Testis (tissue), 5 donors: ENCODE data around the gene IDNK. TPM values are rescaled to one million over a fixed set of nuclear protein-coding genes. Genes with fewer than 3 reads are reported as not detected.

Experiments used
- DNase-seq: peaks from one replicate; pipeline ENCODE4 v3.0.0-alpha.2; 2019
- H3K27ac ChIP-seq, 2 donors: fragments of 200-600 bp; sonication (generic); one replicate each; pipeline ENCODE4 v1.5.1; 2019
- H3K27me3 ChIP-seq: fragments of 200-600 bp; sonication (generic); one replicate; pipeline ENCODE4 v1.5.1; 2019
- H3K36me3 ChIP-seq: fragments of 200-600 bp; sonication (generic); one replicate; pipeline ENCODE4 v1.5.1; 2017; ENCODE audit warnings: low read depth; ENCODE audit errors: missing control alignments
- H3K4me1 ChIP-seq: fragments of 200-600 bp; sonication (generic); one replicate; pipeline ENCODE4 v1.5.1; 2019
- H3K4me3 ChIP-seq, 2 donors: fragments of 200-600 bp; sonication (generic); one replicate each; pipeline ENCODE4 v1.5.1; 2017 to 2019
- H3K9me3 ChIP-seq: fragments of 200-600 bp; sonication (generic); one replicate; pipeline ENCODE4 v1.5.1; 2017
- POLR2A ChIP-seq: fragments of 450-650 bp; IDR thresholded peaks from one replicate; pipeline ENCODE4 v1.6.1; 2017; ENCODE audit warnings: antibody characterized with exemption, mild to moderate bottlenecking, moderate library complexity
- WGBS, 2 donors: methylation state at CpG; one replicate each; pipeline ENCODE4 v1.1.5; 2018; 5-methylcytosine and 5-hydroxymethylcytosine counted together
- intact Hi-C: fragments of 100-400 bp; cut with DNase I; formaldehyde crosslinking; loops from one replicate; pipeline ENCODE4 v1.15.1; 2023; ENCODE audit warnings: low total_unique reads
- long read RNA-seq, 2 donors: transcript quantifications; one replicate each; lab custom pipeline, GENCODE V29; 2026
- polyA plus RNA-seq: library from polyadenylated mRNA; stranded (reverse); fragments of 350-450 nt; fragmentation: Illumina TruSeq; extraction: RNeasy Lipid Tissue Mini Kit (QIAGEN cat#74804); gene quantifications from one replicate; pipeline ENCODE4 v1.2.3, GENCODE V29; 2014; ENCODE audit warnings: low read depth, low replicate concordance; ENCODE audit not compliant: insufficient read depth
- total RNA-seq, 2 donors: library from RNA; depleted of rRNA; stranded (reverse); fragments of >200 nt; gene quantifications; one replicate each; pipeline ENCODE4 v1.2.3, GENCODE V29; 2016
- TF ChIP-seq, protein P1 (sequence below), 3 experiments: fragments of 450-650 bp in 2 of 3; fragments of 200-600 bp in 1 of 3; sonication (generic) in 1 of 3; IDR thresholded peaks; one replicate each; pipeline ENCODE4 v1.5.1; 2016 to 2019; ENCODE audit warnings: antibody characterized with exemption in 3 of 3, mild to moderate bottlenecking in 2 of 3, moderate library complexity in 1 of 3

Gene IDNK
- total RNA-seq (1 to 10 TPM; 4.9 to 8.4 TPM), polyA plus RNA-seq (6.0 TPM)
- long read RNA-seq, donor 1, partial matches to known transcripts, result 115 of 149 reads
- long read RNA-seq, donor 1, other reads (novel, unspliced or antisense), result 33 of 149 reads
- long read RNA-seq, donor 2, partial matches to known transcripts, result 35 of 48 reads
- long read RNA-seq, donor 2, other reads (novel, unspliced or antisense), result 10 of 48 reads

- DNase-seq, result peak; percentile 60
- TF ChIP-seq, protein P1, sequence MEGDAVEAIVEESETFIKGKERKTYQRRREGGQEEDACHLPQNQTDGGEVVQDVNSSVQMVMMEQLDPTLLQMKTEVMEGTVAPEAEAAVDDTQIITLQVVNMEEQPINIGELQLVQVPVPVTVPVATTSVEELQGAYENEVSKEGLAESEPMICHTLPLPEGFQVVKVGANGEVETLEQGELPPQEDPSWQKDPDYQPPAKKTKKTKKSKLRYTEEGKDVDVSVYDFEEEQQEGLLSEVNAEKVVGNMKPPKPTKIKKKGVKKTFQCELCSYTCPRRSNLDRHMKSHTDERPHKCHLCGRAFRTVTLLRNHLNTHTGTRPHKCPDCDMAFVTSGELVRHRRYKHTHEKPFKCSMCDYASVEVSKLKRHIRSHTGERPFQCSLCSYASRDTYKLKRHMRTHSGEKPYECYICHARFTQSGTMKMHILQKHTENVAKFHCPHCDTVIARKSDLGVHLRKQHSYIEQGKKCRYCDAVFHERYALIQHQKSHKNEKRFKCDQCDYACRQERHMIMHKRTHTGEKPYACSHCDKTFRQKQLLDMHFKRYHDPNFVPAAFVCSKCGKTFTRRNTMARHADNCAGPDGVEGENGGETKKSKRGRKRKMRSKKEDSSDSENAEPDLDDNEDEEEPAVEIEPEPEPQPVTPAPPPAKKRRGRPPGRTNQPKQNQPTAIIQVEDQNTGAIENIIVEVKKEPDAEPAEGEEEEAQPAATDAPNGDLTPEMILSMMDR (IDR thresholded peaks at IDR 0.05), result no peak
- no peak for TF ChIP-seq POLR2A
- Histone ChIP-seq H3K4me1 (no peaks in the 10 kb centered on the region), H3K27ac (peak within 1 kb of the TSS; percentile 92 to 93), H3K36me3 (no peaks in the 10 kb centered on the region), H3K4me3 (peak within 1 kb of the TSS; percentile 83 to 92), H3K9me3 (no peaks in the 10 kb centered on the region), H3K27me3 (no peaks in the 10 kb centered on the region)
- 1% methylated on average over 26 to 78 of the region's 79 CpGs for WGBS, 2 donors
- intact Hi-C loops, result no loop called here
Observed at GRCh38 chr9:83622939-83623678, at the start of gene IDNK. Gene IDNK (plus strand): TSS chr9:83623143. CDS start chr9:83623172, 29 bp downstream.

GRCh38 chr9:83574482-83574881 lies 48.5 kb upstream of the IDNK start:
- Histone ChIP-seq H3K4me3 (no peak overlapping the region), H3K4me1 (no peaks in the 10 kb centered on the region), H3K36me3 (no peaks in the 10 kb centered on the region), H3K27me3 (no peaks in the 10 kb centered on the region), H3K27ac (no peak overlapping the region), H3K9me3 (no peaks in the 10 kb centered on the region)
- intact Hi-C loops, result no loop called here
- TF ChIP-seq POLR2A, result no peak
- TF ChIP-seq, protein P1 (IDR thresholded peaks at IDR 0.05), result no peak
- WGBS, 2 donors, result 61 to 67% methylated on average over 1 of the region's 1 CpG
- DNase-seq, result no peak

- no peaks in the 10 kb centered on the region for H3K4me1 ChIP-seq
- no peak overlapping the region for H3K27ac ChIP-seq
- H3K9me3 ChIP-seq, result no peaks in the 10 kb centered on the region
- no peaks in the 10 kb centered on the region for H3K27me3 ChIP-seq
- intact Hi-C loops, result no loop called here
- WGBS, 2 donors, result 59 to 80% methylated on average over 1 of the region's 1 CpG
- H3K36me3 ChIP-seq, result no peaks in the 10 kb centered on the region
- no peak overlapping the region for H3K4me3 ChIP-seq
- no peak for DNase-seq
- no peak for TF ChIP-seq POLR2A
- TF ChIP-seq, protein P1 (IDR thresholded peaks at IDR 0.05), result no peak
Observed at GRCh38 chr9:83582029-83582428, 40.9 kb upstream of the IDNK start.

- no peak overlapping the region for H3K27ac ChIP-seq
- H3K27me3 ChIP-seq, result no peaks in the 10 kb centered on the region
- WGBS, 2 donors, result 74 to 77% methylated on average over 6 of the region's 6 CpGs
- H3K4me1 ChIP-seq, result no peaks in the 10 kb centered on the region
- peak; percentile 72 for DNase-seq
- H3K36me3 ChIP-seq, result no peaks in the 10 kb centered on the region
- TF ChIP-seq, protein P1 (IDR thresholded peaks at IDR 0.05), result peak; percentile 64 to 79 (median 64)
- no peak for TF ChIP-seq POLR2A
- no peak overlapping the region for H3K4me3 ChIP-seq
- no peaks in the 10 kb centered on the region for H3K9me3 ChIP-seq
- intact Hi-C loops, result no loop called here
Observed at GRCh38 chr9:83583151-83584014, 39.6 kb upstream of the IDNK start.
